SK-N-SH treated with all-trans-retinoic acid at 6 μM for 48 hours (cell line): ENCODE measurements around the gene SRRM1.

ENCODE experiments used
- ARNTL ChIP-seq: fragments of 450-650 bp; formaldehyde crosslinking; IDR thresholded peaks from 2 replicates; pipeline ENCODE4 v1.5.0; 2020; ENCODE audit warnings: low read depth, mild to moderate bottlenecking, moderate library complexity, borderline replicate concordance
- OSR1 ChIP-seq: fragments of 250-450 bp; sonication (Bioruptor Pico); IDR thresholded peaks from 2 replicates; pipeline ENCODE4 v1.8.0; 2022; ENCODE audit warnings: moderate library complexity, mild to moderate bottlenecking, inconsistent platforms
- ZFP3 ChIP-seq: fragments of 250-450 bp; sonication (Bioruptor Pico); IDR thresholded peaks from 2 replicates; pipeline ENCODE4 v1.5.0; 2020; ENCODE audit warnings: mild to moderate bottlenecking, moderate library complexity
- ZNF565 ChIP-seq: fragments of 450-650 bp; formaldehyde crosslinking; conservative IDR thresholded peaks from 2 replicates; pipeline ENCODE4 v1.5.0; 2020; ENCODE audit warnings: low read depth, mild to moderate bottlenecking, moderate library complexity

- TF ChIP-seq ZNF565 (CRISPR knock-in tag) = no peak
- TF ChIP-seq OSR1 = no peak
- no peak for TF ChIP-seq ARNTL (CRISPR knock-in tag)
- no peak for TF ChIP-seq ZFP3 (CRISPR knock-in tag)
These were observed 14.7 kb downstream of the SRRM1 start for GRCh38 chr1:24657781-24658180.
